SK-N-SH treated with all-trans-retinoic acid at 6 μM for 48 hours (cell line): ENCODE data around the gene DPP6.

Experiments used
- ATAC-seq: fragments of 200-7000 bp; cut with Tn5 transposase; 3 replicates; pipeline ENCODE4 v1.9.1; 2020; ENCODE audit warnings: mild to moderate bottlenecking, moderate library complexity
- ARNTL ChIP-seq: fragments of 450-650 bp; formaldehyde crosslinking; IDR thresholded peaks from 2 replicates; pipeline ENCODE4 v1.5.0; 2020; ENCODE audit warnings: low read depth, mild to moderate bottlenecking, moderate library complexity, borderline replicate concordance
- BACH2 ChIP-seq: fragments of 250-450 bp; sonication (Bioruptor Pico); IDR thresholded peaks from 2 replicates; pipeline ENCODE4 v1.9.0; 2021; ENCODE audit warnings: mild to moderate bottlenecking, borderline replicate concordance
- CREB5 ChIP-seq: fragments of 250-450 bp; sonication (Bioruptor Pico); IDR thresholded peaks from 2 replicates; pipeline ENCODE4 v1.5.1; 2020; ENCODE audit warnings: low read depth, mild to moderate bottlenecking, moderate library complexity
- CSDC2 ChIP-seq: fragments of 250-450 bp; sonication (Bioruptor Pico); IDR thresholded peaks from 2 replicates; pipeline ENCODE4 v1.5.0; 2020; ENCODE audit warnings: mild to moderate bottlenecking, moderate library complexity
- CSRNP3 ChIP-seq: fragments of 250-450 bp; sonication (Bioruptor Pico); IDR thresholded peaks from 2 replicates; pipeline ENCODE4 v1.5.1; 2021; ENCODE audit warnings: mild to moderate bottlenecking, moderate library complexity
- ESRRG ChIP-seq: fragments of 250-450 bp; sonication (Bioruptor Pico); IDR thresholded peaks from 2 replicates; pipeline ENCODE4 v1.6.1; 2021; ENCODE audit warnings: mild to moderate bottlenecking
- GLIS3 ChIP-seq: fragments of 250-450 bp; sonication (Bioruptor Pico); IDR thresholded peaks from 2 replicates; pipeline ENCODE4 v1.5.0; 2020; ENCODE audit warnings: mild to moderate bottlenecking, moderate library complexity
- ISL1 ChIP-seq: fragments of 250-450 bp; sonication (Bioruptor Pico); IDR thresholded peaks from 2 replicates; pipeline ENCODE4 v2.1.2; 2022; ENCODE audit warnings: mild to moderate bottlenecking, moderate library complexity
- OSR1 ChIP-seq: fragments of 250-450 bp; sonication (Bioruptor Pico); IDR thresholded peaks from 2 replicates; pipeline ENCODE4 v1.8.0; 2022; ENCODE audit warnings: moderate library complexity, mild to moderate bottlenecking, inconsistent platforms
- PATZ1 ChIP-seq: fragments of 250-450 bp; sonication (Bioruptor Pico); IDR thresholded peaks from 2 replicates; pipeline ENCODE4 v1.8.0; 2020; ENCODE audit warnings: mild to moderate bottlenecking, moderate library complexity, borderline replicate concordance
- POU6F1 ChIP-seq: fragments of 250-450 bp; sonication (Bioruptor Pico); IDR thresholded peaks from 2 replicates; pipeline ENCODE4 v1.8.0; 2021; ENCODE audit warnings: low read depth, mild to moderate bottlenecking, moderate library complexity, borderline replicate concordance
- PPARA ChIP-seq: fragments of 250-450 bp; sonication (Bioruptor Pico); IDR thresholded peaks from 2 replicates; pipeline ENCODE4 v1.5.0; 2020; ENCODE audit warnings: mild to moderate bottlenecking, borderline replicate concordance
- RARB ChIP-seq: fragments of 250-450 bp; sonication (Bioruptor Pico); IDR thresholded peaks from 2 replicates; pipeline ENCODE4 v1.8.0; 2021; ENCODE audit warnings: mild to moderate bottlenecking, moderate library complexity
- SNAI2 ChIP-seq: fragments of 250-450 bp; sonication (Bioruptor Pico); IDR thresholded peaks from 2 replicates; pipeline ENCODE4 v1.5.0; 2020; ENCODE audit warnings: mild to moderate bottlenecking, moderate library complexity
- TOX ChIP-seq: fragments of 250-450 bp; sonication (Bioruptor Pico); IDR thresholded peaks from 2 replicates; pipeline ENCODE4 v1.8.0; 2021; ENCODE audit warnings: mild to moderate bottlenecking, moderate library complexity, borderline replicate concordance
- TSHZ2 ChIP-seq: fragments of 250-450 bp; sonication (Bioruptor Pico); IDR thresholded peaks from 2 replicates; pipeline ENCODE4 v1.5.0; 2020; ENCODE audit warnings: mild to moderate bottlenecking, moderate library complexity
- ZC3H10 ChIP-seq: fragments of 250-450 bp; sonication (Bioruptor Pico); IDR thresholded peaks from 2 replicates; pipeline ENCODE4 v1.5.1; 2021; ENCODE audit warnings: mild to moderate bottlenecking, moderate library complexity
- ZFP3 ChIP-seq: fragments of 250-450 bp; sonication (Bioruptor Pico); IDR thresholded peaks from 2 replicates; pipeline ENCODE4 v1.5.0; 2020; ENCODE audit warnings: mild to moderate bottlenecking, moderate library complexity
- ZFP30 ChIP-seq: fragments of 450-650 bp; formaldehyde crosslinking; IDR thresholded peaks from 2 replicates; pipeline ENCODE4 v1.5.0; 2022; ENCODE audit warnings: mild to moderate bottlenecking, moderate library complexity
- ZNF565 ChIP-seq: fragments of 450-650 bp; formaldehyde crosslinking; conservative IDR thresholded peaks from 2 replicates; pipeline ENCODE4 v1.5.0; 2020; ENCODE audit warnings: low read depth, mild to moderate bottlenecking, moderate library complexity
- ZNF8 ChIP-seq: fragments of 450-650 bp; formaldehyde crosslinking; IDR thresholded peaks from 2 replicates; pipeline ENCODE4 v1.5.0; 2020; ENCODE audit warnings: mild to moderate bottlenecking, moderate library complexity

DPP6 gene

GRCh38 chr7:154777489-154777888 is 725.3 kb downstream of the DPP6 start:
- no peak for TF ChIP-seq TOX (CRISPR knock-in tag)
- TF ChIP-seq RARB (CRISPR knock-in tag): no peak
- no peak for TF ChIP-seq CSRNP3 (CRISPR knock-in tag)
- TF ChIP-seq ZNF8 (CRISPR knock-in tag): no peak
- TF ChIP-seq TSHZ2 (CRISPR knock-in tag): no peak
- TF ChIP-seq SNAI2 (CRISPR knock-in tag): no peak
- no peak for TF ChIP-seq PATZ1
- no peak for TF ChIP-seq ZC3H10 (CRISPR knock-in tag)
- no peak for TF ChIP-seq ESRRG (CRISPR knock-in tag)
- TF ChIP-seq ZNF565 (CRISPR knock-in tag): no peak
- no peak for TF ChIP-seq ARNTL (CRISPR knock-in tag)
- TF ChIP-seq OSR1 (CRISPR knock-in tag): no peak
- TF ChIP-seq POU6F1 (CRISPR knock-in tag): no peak
- TF ChIP-seq CREB5 (CRISPR knock-in tag): no peak
- TF ChIP-seq PPARA (CRISPR knock-in tag): no peak
- no peak for TF ChIP-seq ZFP30
- TF ChIP-seq ZFP3 (CRISPR knock-in tag): no peak
- no peak for TF ChIP-seq ISL1 (CRISPR knock-in tag)
- no peak for TF ChIP-seq BACH2 (CRISPR knock-in tag)
- TF ChIP-seq CSDC2: no peak
- ATAC-seq: no peak

- TF ChIP-seq PPARA (CRISPR knock-in tag): no peak
- TF ChIP-seq TOX (CRISPR knock-in tag): no peak
- TF ChIP-seq ZC3H10 (CRISPR knock-in tag): no peak
- no peak for TF ChIP-seq ZFP3 (CRISPR knock-in tag)
- no peak for TF ChIP-seq RARB (CRISPR knock-in tag)
- no peak for ATAC-seq
These were observed 725.7 kb downstream of the DPP6 start for GRCh38 chr7:154777908-154778307.

- no peak for ATAC-seq
- no peak for TF ChIP-seq PPARA (CRISPR knock-in tag)
- no peak for TF ChIP-seq OSR1 (CRISPR knock-in tag)
- no peak for TF ChIP-seq TSHZ2 (CRISPR knock-in tag)
- no peak for TF ChIP-seq ARNTL (CRISPR knock-in tag)
- TF ChIP-seq GLIS3 (CRISPR knock-in tag): no peak
- no peak for TF ChIP-seq ZNF8 (CRISPR knock-in tag)
- TF ChIP-seq ZFP30: no peak
- no peak for TF ChIP-seq POU6F1 (CRISPR knock-in tag)
- TF ChIP-seq ISL1 (CRISPR knock-in tag): no peak
These were observed 729.4 kb downstream of the DPP6 start for GRCh38 chr7:154781369-154782303.
